CD4-positive, alpha-beta T cell (primary cell): ENCODE measurements around the gene TRPV5. TPM values are rescaled to one million over a fixed set of nuclear protein-coding genes. Genes with fewer than 3 reads are reported as not detected.

Experiments
- ATAC-seq: fragments of 200-7000 bp; cut with Tn5 transposase; one replicate; pipeline ENCODE4 v1.10.0; 2022; ENCODE audit warnings: mild to moderate bottlenecking; ENCODE audit not compliant: poor library complexity
- CTCF ChIA-PET: fragments of 350-600 bp; sonication (Branson Sonifier 250); formaldehyde crosslinking; loops from one replicate; lab custom pipeline; 2021; ENCODE audit warnings: antibody characterized with exemption, inconsistent platforms; lab: Charles Lee
- POLR2A ChIA-PET: fragments of 350-600 bp; sonication (Branson Sonifier 250); formaldehyde crosslinking; loops from one replicate; lab custom pipeline; 2021; ENCODE audit warnings: antibody characterized with exemption, inconsistent platforms; lab: Charles Lee
- DNase-seq, 14 experiments: peaks; one replicate each; pipeline ENCODE4 v3.0.0-alpha.2; 2013 to 2020; ENCODE audit warnings: mixed read lengths in 2 of 14
- H3K27ac ChIP-seq, 2 donors: one replicate each; pipeline versions ENCODE4 v1.5.1 to v1.7.0; 2013; ENCODE audit warnings: low read length in 2 of 2, low read depth in 1 of 2, mild to moderate bottlenecking in 1 of 2
- H3K27me3 ChIP-seq, 2 experiments: 1 replicate in 1 of 2; 2 replicates in 1 of 2; pipeline versions ENCODE4 v1.6.1 to v1.7.0; 2013; ENCODE audit warnings: low read length in 2 of 2, control low read depth in 1 of 2, mild to moderate bottlenecking in 1 of 2, moderate library complexity in 1 of 2; ENCODE audit not compliant: insufficient read depth in 2 of 2, control insufficient read depth in 1 of 2
- H3K36me3 ChIP-seq: one replicate; pipeline ENCODE4 v1.6.1; 2013; ENCODE audit warnings: low read length, control low read depth; ENCODE audit not compliant: insufficient read depth
- H3K4me1 ChIP-seq: one replicate; pipeline ENCODE4 v1.6.1; 2013; ENCODE audit warnings: low read length, control low read depth; ENCODE audit not compliant: insufficient read depth
- H3K4me3 ChIP-seq: one replicate; pipeline ENCODE4 v1.5.1; 2013; ENCODE audit warnings: mild to moderate bottlenecking, low read length, moderate library complexity
- H3K9me3 ChIP-seq, 2 experiments: 1 replicate in 1 of 2; 2 replicates in 1 of 2; pipeline versions ENCODE4 v1.6.1 to v1.7.0; 2013; ENCODE audit warnings: low read length in 2 of 2, mild to moderate bottlenecking in 2 of 2, control low read depth in 1 of 2, moderate library complexity in 1 of 2; ENCODE audit not compliant: control insufficient read depth in 1 of 2, insufficient read depth in 1 of 2
- H3K27ac Mint-ChIP-seq: one replicate; pipeline ENCODE4 v1.8.0; 2020; ENCODE audit warnings: mixed read lengths
- H3K27me3 Mint-ChIP-seq: one replicate; pipeline ENCODE4 v1.8.0; 2021; ENCODE audit warnings: mixed read lengths
- H3K36me3 Mint-ChIP-seq: one replicate; pipeline ENCODE4 v1.8.0; 2021; ENCODE audit warnings: low read depth, mixed read lengths
- H3K4me1 Mint-ChIP-seq: one replicate; pipeline ENCODE4 v1.8.0; 2021; ENCODE audit warnings: low read depth, mixed read lengths
- H3K4me3 Mint-ChIP-seq: one replicate; pipeline ENCODE4 v1.8.0; 2020; ENCODE audit warnings: mild to moderate bottlenecking, mixed read lengths
- H3K9me3 Mint-ChIP-seq: one replicate; pipeline ENCODE4 v1.8.0; 2020; ENCODE audit warnings: mixed read lengths
- CTCF ChIP-seq: fragments of 200-600 bp; IDR thresholded peaks from one replicate; pipeline ENCODE4 v1.8.0; 2022; ENCODE audit warnings: antibody characterized with exemption, mild to moderate bottlenecking
- intact Hi-C, 2 experiments: fragments of 100-400 bp; cut with DNase I in 1 of 2; cut with micrococcal nuclease in 1 of 2; formaldehyde crosslinking; loops; one replicate each; pipeline versions ENCODE4 v1.15.1 to v1.9.0; 2023 to 2025; cut with DNase I, micrococcal nuclease
- total RNA-seq, 174 experiments: library from RNA in 2 of 174; stranded (reverse) in 2 of 174; gene quantifications; one replicate each; pipeline ENCODE4 v1.2.3 and lab custom pipeline; 2021 to 2026

The TRPV5 gene
- total RNA-seq, 2 experiments from 2014 or later: not detected

DNA sequence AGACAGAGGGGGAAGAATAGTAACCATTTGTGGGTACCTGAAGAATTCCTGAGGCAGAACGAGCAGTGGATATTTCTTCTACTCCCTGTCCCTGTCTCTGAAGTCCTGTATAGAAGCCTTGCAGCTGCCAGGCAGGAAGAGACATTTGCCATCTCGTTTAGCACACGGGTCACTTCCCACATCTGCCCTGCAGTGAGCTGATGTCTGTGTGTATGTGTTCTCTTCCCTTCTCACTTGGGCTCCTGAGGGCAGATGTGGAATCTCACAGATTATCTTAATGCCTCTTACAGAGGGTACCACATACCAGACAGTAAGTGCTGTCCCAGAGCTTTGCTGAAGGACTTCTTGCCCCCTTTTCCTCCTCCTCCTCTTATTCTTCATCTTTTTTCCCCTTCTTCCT, 33.9 kb downstream of the TRPV5 start:
- no peaks in the 10 kb centered on the region for H3K4me1 ChIP-seq
- H3K27me3 ChIP-seq: no peaks in the 10 kb centered on the region
- no peak for TF ChIP-seq CTCF
- DNase-seq: no peak
- H3K9me3 ChIP-seq: no peaks in the 10 kb centered on the region
- H3K27ac Mint-ChIP-seq: no peak overlapping the region
- H3K27ac ChIP-seq: no peak overlapping the region
- no peaks in the 10 kb centered on the region for H3K4me1 Mint-ChIP-seq
- CTCF ChIA-PET: no interaction called here
- H3K4me3 ChIP-seq: no peak overlapping the region
- no peak for ATAC-seq
- H3K9me3 Mint-ChIP-seq: no peaks in the 10 kb centered on the region
- no peaks in the 10 kb centered on the region for H3K36me3 ChIP-seq
- no peaks in the 10 kb centered on the region for H3K36me3 Mint-ChIP-seq
- intact Hi-C loops: no loop called here
- POLR2A ChIA-PET: no interaction called here
- peaks cover 5% of the 10 kb centered on the region for H3K27me3 Mint-ChIP-seq
- H3K4me3 Mint-ChIP-seq: no peak overlapping the region

DNA sequence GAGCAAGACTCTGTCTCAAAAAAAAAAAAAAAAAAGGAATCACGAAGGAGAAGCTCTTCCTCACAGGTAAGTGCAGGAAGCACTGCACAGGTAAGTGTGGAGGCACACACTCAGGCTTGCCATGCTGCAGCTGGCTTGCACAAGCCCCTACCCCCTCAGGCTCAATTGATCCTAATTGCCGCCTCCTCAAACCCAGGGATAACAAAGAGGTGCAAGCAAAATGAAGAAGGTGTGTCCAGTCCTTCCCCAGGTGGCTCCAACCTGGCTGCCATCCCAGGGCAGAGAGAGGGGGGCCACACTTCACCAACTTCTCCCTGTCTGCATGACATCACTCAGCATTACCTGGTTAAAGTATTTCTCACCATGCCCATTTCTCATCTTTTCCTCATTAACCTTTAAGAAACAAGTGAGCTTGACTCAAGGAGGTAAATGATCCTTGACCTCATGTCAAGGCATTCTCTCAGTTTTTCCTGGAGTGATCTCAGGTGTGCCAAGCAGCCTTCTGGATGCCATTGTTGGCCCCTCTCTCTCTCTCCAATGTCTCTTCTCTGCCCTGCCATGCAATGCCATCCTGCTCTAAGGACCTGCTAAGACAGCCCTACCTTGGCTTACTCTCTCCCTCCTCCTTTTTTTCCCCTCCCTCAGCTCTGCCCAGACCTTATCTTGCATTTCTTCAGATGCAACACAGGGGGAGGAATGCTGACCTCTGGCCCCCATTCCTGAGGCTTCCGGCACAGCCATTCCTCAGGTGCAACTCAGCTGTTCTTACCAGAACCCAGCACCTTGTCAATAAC, 35.0 kb downstream of the TRPV5 start:
- Mint-ChIP-seq H3K4me3 (no peak overlapping the region), H3K27me3 (peaks cover 5% of the 10 kb centered on the region), H3K4me1 (no peaks in the 10 kb centered on the region), H3K9me3 (no peaks in the 10 kb centered on the region), H3K36me3 (no peaks in the 10 kb centered on the region), H3K27ac (no peak overlapping the region)
- intact Hi-C loops: no loop called here
- Histone ChIP-seq H3K9me3 (no peaks in the 10 kb centered on the region), H3K27me3 (no peaks in the 10 kb centered on the region), H3K36me3 (no peaks in the 10 kb centered on the region), H3K4me3 (no peak overlapping the region), H3K27ac (no peak overlapping the region), H3K4me1 (no peaks in the 10 kb centered on the region)
- CTCF ChIA-PET: no interaction called here
- no peak for ATAC-seq
- TF ChIP-seq CTCF: no peak
- POLR2A ChIA-PET: interaction anchor here (0.7 kb wide), 1 partner anchor 17 kb away, joined by 3 read pairs; no protein-coding TSS in a partner anchor
- no peak for DNase-seq

GRCh38 chr7:142897691-142898090, 35.9 kb downstream of the TRPV5 start:
- ATAC-seq: no peak
- intact Hi-C loops: no loop called here
- H3K4me1 Mint-ChIP-seq: no peaks in the 10 kb centered on the region
- ChIA-PET CTCF (no interaction called here), POLR2A (interaction anchor here (0.7 kb wide), 1 partner anchor 18 kb away, joined by 3 read pairs; no protein-coding TSS in a partner anchor)
- no peak overlapping the region for H3K4me3 Mint-ChIP-seq
- Histone ChIP-seq H3K27ac (no peak overlapping the region), H3K36me3 (no peaks in the 10 kb centered on the region), H3K4me1 (no peaks in the 10 kb centered on the region), H3K4me3 (no peak overlapping the region), H3K27me3 (no peaks in the 10 kb centered on the region), H3K9me3 (no peaks in the 10 kb centered on the region)
- no peak for TF ChIP-seq CTCF
- H3K27me3 Mint-ChIP-seq: peaks cover 5% of the 10 kb centered on the region
- DNase-seq: no peak
- H3K36me3 Mint-ChIP-seq: no peaks in the 10 kb centered on the region
- no peaks in the 10 kb centered on the region for H3K9me3 Mint-ChIP-seq
- no peak overlapping the region for H3K27ac Mint-ChIP-seq
